Right atrium auricular region (tissue), 2 donors: Measurements from ENCODE around the gene RERE. TPM values are rescaled to one million over a fixed set of nuclear protein-coding genes. Genes with fewer than 3 reads are reported as not detected.

ENCODE experiments used
- DNase-seq: peaks from one replicate; pipeline ENCODE4 v3.0.0-alpha.2; 2019; ENCODE audit warnings: low spot score
- H3K27ac ChIP-seq, 2 donors: fragments of 200-600 bp; sonication (generic); 1 replicate in 1 of 2; 2 replicates in 1 of 2; pipeline ENCODE4 v1.5.1; 2016 to 2019
- H3K27me3 ChIP-seq, 2 donors: fragments of 200-600 bp; sonication (generic); one replicate each; pipeline versions ENCODE4 v1.5.1 to v1.6.0; 2017 to 2019
- H3K36me3 ChIP-seq: fragments of 200-600 bp; sonication (generic); one replicate; pipeline ENCODE4 v1.5.1; 2016
- H3K4me1 ChIP-seq, 2 donors: fragments of 200-600 bp; sonication (generic); one replicate each; pipeline versions ENCODE4 v1.5.1 to v1.6.0; 2017 to 2019
- H3K4me3 ChIP-seq, 2 donors: fragments of 200-600 bp; sonication (generic); 1 replicate in 1 of 2; 2 replicates in 1 of 2; pipeline ENCODE4 v1.5.1; 2017 to 2019; ENCODE audit warnings: mild to moderate bottlenecking in 1 of 2, moderate library complexity in 1 of 2
- H3K9me3 ChIP-seq, 2 donors: fragments of 200-600 bp; sonication (generic); one replicate each; pipeline ENCODE4 v1.5.1; 2019
- total RNA-seq, 2 donors: library from RNA; depleted of rRNA; stranded (reverse); fragments of >200 nt; gene quantifications; one replicate each; pipeline ENCODE4 v1.1.0, GENCODE V29; 2016
- TF ChIP-seq, protein P1 (sequence below), 2 donors: fragments of 200-600 bp; sonication (generic); IDR thresholded peaks; one replicate each; pipeline ENCODE4 v1.5.1; 2019; ENCODE audit warnings: antibody characterized with exemption in 2 of 2

Gene RERE
- total RNA-seq, 2 donors from 2014 or later: 99.8 to 125 TPM

DNA sequence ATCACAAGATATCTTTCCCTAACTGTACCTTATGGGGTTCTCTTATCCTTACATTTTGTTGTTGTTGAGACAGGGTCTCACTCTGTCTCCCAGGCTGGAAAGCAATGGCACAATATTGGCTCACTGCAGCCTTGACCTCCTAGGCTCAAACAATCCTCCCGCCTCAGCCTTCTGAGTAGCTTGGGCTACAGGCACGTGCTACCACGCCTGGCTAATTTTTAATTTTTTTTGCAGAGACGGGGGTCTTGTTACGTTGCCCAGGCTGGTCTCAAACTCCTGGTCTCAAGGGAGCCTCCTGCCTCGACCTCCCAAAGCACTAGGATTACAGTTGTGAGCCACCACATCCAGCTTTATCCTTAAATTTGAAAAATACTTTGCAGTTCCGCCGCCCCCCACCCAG is 10.4 kb downstream of the RERE start:
- TF ChIP-seq, protein P1, sequence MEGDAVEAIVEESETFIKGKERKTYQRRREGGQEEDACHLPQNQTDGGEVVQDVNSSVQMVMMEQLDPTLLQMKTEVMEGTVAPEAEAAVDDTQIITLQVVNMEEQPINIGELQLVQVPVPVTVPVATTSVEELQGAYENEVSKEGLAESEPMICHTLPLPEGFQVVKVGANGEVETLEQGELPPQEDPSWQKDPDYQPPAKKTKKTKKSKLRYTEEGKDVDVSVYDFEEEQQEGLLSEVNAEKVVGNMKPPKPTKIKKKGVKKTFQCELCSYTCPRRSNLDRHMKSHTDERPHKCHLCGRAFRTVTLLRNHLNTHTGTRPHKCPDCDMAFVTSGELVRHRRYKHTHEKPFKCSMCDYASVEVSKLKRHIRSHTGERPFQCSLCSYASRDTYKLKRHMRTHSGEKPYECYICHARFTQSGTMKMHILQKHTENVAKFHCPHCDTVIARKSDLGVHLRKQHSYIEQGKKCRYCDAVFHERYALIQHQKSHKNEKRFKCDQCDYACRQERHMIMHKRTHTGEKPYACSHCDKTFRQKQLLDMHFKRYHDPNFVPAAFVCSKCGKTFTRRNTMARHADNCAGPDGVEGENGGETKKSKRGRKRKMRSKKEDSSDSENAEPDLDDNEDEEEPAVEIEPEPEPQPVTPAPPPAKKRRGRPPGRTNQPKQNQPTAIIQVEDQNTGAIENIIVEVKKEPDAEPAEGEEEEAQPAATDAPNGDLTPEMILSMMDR (IDR thresholded peaks at IDR 0.05): no peak
- no peaks in the 10 kb centered on the region for H3K9me3 ChIP-seq
- no peaks in the 10 kb centered on the region for H3K27me3 ChIP-seq
- H3K27ac ChIP-seq: no peak overlapping the region
- H3K4me1 ChIP-seq: peaks cover 0 to 14% of the 10 kb centered on the region in 2 donors
- DNase-seq: no peak
- no peak overlapping the region for H3K4me3 ChIP-seq
- H3K36me3 ChIP-seq: no peaks in the 10 kb centered on the region

DNA sequence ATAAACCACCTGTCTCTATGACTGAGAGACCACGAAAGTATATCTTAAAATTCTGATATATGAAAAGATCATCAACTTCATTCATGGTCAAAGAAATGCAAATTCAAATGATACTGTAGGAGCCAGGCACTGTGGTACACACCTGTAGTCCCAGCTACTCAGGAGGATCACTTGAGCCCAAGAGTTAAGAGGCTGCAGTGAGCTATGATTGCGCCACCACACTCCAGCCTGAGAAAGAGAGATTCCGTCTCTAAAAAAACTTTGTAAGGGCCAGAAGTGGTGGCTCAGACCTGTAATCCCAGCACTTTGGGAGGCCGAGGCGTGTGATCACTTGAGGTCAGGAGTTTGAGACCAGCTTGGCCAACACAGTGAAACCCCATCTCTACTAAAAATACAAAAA is 17.0 kb downstream of the RERE start:
- H3K9me3 ChIP-seq: no peaks in the 10 kb centered on the region
- DNase-seq: no peak
- H3K4me1 ChIP-seq: no peaks in the 10 kb centered on the region
- TF ChIP-seq, protein P1 (IDR thresholded peaks at IDR 0.05): no peak
- no peaks in the 10 kb centered on the region for H3K27me3 ChIP-seq
- H3K36me3 ChIP-seq: no peaks in the 10 kb centered on the region
- H3K27ac ChIP-seq: no peak overlapping the region
- H3K4me3 ChIP-seq: no peak overlapping the region

DNA sequence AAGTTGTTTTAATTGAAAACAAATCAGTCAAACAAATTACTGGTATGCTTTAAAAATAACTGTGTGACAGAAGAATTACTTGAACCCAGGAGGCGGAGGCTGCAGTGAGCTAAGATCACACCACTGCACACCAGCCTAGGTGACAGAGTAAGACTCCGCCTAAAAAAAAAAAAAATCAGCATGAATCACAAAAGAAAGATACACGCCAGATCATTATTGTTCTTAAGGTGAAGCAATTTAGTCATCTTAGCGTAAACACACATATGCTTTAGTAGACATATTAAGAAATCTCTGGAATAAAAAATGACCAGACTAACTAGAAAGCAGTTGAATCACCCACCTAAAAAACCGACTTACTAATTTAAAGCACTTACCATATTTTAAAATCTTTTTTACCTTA is 20.2 kb downstream of the RERE start:
- Histone ChIP-seq H3K36me3 (no peaks in the 10 kb centered on the region), H3K27ac (no peak overlapping the region), H3K4me3 (no peak overlapping the region), H3K9me3 (no peaks in the 10 kb centered on the region), H3K27me3 (no peaks in the 10 kb centered on the region), H3K4me1 (no peaks in the 10 kb centered on the region)
- no peak for DNase-seq
- TF ChIP-seq, protein P1 (IDR thresholded peaks at IDR 0.05): no peak

DNA sequence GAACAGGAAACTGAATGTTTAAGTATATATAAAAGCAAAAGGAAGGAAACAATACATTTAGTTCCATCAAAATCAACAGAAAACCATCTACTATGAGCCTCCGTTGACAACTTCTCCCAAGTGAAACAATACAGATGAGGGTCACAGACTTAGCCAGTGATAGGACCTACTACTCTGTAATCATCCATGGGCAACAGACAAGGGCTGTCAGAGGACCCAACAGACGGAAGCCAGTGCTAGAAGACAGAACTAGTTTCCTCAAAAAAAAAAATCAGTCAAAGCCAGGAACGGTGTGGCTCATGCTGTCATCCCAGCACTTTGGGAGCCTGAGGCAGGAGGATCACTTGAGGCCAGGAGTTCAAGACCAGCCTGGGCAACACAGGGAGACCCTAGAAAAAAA is 20.6 kb downstream of the RERE start:
- DNase-seq: no peak
- H3K4me3 ChIP-seq: no peak overlapping the region
- no peaks in the 10 kb centered on the region for H3K4me1 ChIP-seq
- no peaks in the 10 kb centered on the region for H3K27me3 ChIP-seq
- TF ChIP-seq, protein P1 (IDR thresholded peaks at IDR 0.05): no peak
- no peaks in the 10 kb centered on the region for H3K36me3 ChIP-seq
- no peaks in the 10 kb centered on the region for H3K9me3 ChIP-seq
- no peak overlapping the region for H3K27ac ChIP-seq

DNA sequence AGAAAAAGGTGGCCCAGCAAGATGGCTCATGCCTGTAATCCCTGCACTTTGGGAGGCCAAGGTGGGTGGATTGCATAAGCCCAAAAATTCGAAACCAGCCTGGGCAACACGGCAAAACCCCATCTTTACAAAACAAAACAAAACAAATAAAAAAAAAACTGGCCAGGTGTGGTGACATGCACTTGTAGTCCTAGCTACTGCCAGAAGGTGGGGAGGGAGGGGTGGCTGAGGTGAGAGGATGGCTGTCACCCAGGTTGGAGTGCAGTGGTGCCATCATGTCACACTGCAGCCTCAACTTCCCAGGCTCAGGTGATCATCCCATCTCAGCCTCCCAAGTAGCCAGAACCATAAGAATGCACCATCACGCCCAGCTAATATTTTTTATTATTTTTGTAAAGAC is 22.8 kb downstream of the RERE start:
- no peak overlapping the region for H3K27ac ChIP-seq
- H3K4me1 ChIP-seq: no peaks in the 10 kb centered on the region
- H3K27me3 ChIP-seq: no peaks in the 10 kb centered on the region
- TF ChIP-seq, protein P1 (IDR thresholded peaks at IDR 0.05): no peak
- DNase-seq: no peak
- H3K36me3 ChIP-seq: no peaks in the 10 kb centered on the region
- H3K9me3 ChIP-seq: no peaks in the 10 kb centered on the region
- H3K4me3 ChIP-seq: no peak overlapping the region

DNA sequence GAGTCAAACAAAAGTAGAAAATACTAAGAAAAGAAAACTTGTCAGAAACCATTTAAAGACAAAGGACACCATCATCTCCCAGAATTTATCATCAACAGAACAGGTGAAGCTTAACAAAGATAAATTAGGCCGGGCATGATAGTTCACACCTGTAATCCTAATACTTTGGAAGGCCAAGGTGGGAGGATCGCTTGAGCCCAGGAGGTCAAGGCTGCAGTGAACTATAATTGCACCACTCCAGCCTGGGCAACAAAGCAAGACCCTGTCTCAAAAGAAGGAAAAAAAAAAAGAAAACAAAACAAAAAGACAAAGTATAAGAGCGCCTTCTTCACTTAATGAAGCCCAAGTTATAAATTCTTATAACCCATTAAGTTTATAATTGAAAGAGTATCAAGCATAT is 25.6 kb downstream of the RERE start:
- TF ChIP-seq, protein P1 (IDR thresholded peaks at IDR 0.05): no peak
- Histone ChIP-seq H3K36me3 (no peaks in the 10 kb centered on the region), H3K4me1 (no peaks in the 10 kb centered on the region), H3K27me3 (no peaks in the 10 kb centered on the region), H3K4me3 (no peak overlapping the region), H3K9me3 (no peaks in the 10 kb centered on the region), H3K27ac (no peak overlapping the region)
- DNase-seq: no peak
